DMS79 treated with DMSO at 0.1 percent for 48 hours (cell line): ENCODE results near the gene FARP2.
"Not testable (repeated sequence)": the region's sequence is repeated elsewhere in the genome, so short reads cannot be mapped to it uniquely, and the experiment has no call there.

ENCODE experiments used
- DNase-seq: peaks from one replicate; lab custom pipeline; 2025; lab: John Stamatoyannopoulos, UW

The FARP2 gene, protein sequence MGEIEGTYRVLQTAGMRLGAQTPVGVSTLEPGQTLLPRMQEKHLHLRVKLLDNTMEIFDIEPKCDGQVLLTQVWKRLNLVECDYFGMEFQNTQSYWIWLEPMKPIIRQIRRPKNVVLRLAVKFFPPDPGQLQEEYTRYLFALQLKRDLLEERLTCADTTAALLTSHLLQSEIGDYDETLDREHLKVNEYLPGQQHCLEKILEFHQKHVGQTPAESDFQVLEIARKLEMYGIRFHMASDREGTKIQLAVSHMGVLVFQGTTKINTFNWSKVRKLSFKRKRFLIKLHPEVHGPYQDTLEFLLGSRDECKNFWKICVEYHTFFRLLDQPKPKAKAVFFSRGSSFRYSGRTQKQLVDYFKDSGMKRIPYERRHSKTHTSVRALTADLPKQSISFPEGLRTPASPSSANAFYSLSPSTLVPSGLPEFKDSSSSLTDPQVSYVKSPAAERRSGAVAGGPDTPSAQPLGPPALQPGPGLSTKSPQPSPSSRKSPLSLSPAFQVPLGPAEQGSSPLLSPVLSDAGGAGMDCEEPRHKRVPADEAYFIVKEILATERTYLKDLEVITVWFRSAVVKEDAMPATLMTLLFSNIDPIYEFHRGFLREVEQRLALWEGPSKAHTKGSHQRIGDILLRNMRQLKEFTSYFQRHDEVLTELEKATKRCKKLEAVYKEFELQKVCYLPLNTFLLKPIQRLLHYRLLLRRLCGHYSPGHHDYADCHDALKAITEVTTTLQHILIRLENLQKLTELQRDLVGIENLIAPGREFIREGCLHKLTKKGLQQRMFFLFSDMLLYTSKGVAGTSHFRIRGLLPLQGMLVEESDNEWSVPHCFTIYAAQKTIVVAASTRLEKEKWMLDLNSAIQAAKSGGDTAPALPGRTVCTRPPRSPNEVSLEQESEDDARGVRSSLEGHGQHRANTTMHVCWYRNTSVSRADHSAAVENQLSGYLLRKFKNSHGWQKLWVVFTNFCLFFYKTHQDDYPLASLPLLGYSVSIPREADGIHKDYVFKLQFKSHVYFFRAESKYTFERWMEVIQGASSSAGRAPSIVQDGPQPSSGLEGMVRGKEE

DNA sequence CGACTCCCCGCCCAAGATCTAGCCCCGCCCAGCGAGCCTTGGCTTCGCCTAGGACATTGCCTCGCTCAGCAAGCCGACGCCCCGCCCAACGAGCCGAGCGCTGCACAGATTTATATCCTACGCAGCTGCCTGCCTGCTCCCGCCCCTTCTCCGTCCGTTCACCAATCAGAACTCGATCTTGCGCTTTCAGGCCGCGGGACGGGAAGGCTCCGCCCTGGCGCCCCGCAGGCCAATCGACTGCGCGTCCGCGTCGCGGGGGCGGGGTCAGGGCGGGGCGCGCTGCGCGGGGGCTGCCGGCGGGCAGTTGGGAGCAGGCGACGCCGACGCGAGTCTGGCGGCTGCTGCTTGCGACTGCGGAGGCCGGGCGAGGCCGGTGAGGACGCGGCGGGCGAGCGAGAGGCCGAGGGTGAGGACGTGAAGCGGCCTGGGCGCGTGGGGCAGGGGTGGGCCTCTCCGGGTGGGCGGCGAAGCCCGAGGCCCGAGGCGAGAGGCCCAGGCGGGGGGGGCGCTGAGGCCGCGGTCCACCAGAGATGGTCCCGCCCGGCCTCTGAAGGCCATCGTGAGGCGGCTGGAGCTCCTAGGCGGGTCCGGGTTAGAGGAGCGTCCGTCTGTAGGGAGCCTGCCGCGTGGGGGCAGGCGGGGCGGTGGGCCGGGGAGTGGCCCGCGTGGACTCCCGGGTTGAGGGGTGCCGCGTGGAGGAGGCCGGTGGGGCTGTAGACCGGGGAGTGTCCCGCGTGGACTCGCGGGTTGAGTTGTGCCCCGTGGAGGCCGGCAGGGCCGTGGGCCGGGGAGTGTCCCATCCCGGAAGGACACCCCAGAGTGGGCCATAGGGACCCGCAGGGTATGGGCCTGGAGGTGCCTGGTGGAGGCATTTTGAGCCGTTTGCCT is at the start of gene FARP2:
Gene FARP2 (plus strand): TSS at position 303 of the 888 bp plus-strand sequence. CDS start 16,823 bp downstream, outside the sequence.
- peak; percentile 96 for DNase-seq

GRCh38 chr2:241307055-241307454 is 49.0 kb upstream of the FARP2 start:
- DNase-seq = no peak

DNA sequence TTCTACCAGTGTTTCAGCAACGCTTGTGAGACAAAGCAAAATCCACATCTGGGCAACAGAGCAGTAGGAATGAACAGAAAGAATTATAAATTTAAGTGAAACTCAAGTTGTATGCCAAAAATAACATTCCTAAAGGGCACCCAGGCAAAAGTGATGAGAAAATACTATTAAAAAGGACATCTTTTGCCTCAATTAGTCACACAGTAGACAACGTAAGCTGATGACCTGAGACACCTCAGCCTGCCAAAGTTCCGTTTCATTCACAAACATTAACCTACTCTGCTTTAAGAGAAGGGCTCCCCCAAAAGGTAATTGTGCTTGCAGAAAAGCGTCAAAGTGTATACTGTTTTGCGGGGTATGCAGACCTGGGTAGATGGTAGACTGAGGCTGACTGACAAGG is 47.8 kb upstream of the FARP2 start:
- DNase-seq = no peak

GRCh38 chr2:241308832-241309500 is 47.1 kb upstream of the FARP2 start:
- no peak for DNase-seq

DNA sequence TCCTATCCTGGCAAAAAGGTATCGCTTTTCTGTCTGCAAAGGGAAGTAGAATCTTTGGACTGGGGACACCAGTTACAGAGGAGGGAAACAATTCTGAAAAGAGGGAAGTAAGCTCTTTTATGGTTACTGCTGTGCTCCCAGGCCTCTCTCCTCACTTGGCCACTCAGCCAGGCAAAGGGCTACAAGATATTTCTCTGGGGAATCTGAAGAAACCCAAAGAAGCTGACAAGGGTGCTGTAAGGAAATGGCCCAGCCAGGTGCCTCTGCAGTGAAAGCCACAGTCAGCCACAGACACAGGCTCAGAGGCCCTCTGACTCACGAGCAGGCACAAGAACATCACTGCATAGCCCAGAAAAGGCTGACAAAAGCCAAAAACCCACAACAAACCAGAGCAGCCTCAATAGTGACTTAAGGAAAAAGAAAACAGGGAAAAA is 46.4 kb upstream of the FARP2 start:
- no peak for DNase-seq

- DNase-seq = no peak
Observed at GRCh38 chr2:241310917-241311566, 45.0 kb upstream of the FARP2 start.

DNA sequence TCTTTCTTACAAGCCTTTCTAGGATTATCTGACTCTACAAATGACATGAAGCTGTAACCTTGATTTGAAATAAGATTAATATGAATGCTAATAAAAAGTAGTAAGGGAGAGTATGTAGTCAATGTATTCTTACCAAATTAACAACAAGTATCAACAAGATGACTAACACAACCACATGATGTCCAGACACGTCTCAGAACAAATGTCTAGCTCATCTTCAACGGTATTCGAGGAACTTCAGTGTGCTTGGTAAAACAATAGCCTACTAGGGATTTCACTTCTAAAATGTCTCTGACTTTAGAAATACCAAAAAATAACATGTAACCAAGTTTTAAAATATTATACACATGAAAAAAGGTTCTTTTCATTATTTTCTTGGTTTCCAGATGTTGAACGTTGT is 44.0 kb upstream of the FARP2 start:
- no peak for DNase-seq

GRCh38 chr2:241313543-241314095 is 42.5 kb upstream of the FARP2 start:
- no peak for DNase-seq

GRCh38 chr2:241314226-241315092 is 41.6 kb upstream of the FARP2 start:
- DNase-seq = peak; percentile 35

DNA sequence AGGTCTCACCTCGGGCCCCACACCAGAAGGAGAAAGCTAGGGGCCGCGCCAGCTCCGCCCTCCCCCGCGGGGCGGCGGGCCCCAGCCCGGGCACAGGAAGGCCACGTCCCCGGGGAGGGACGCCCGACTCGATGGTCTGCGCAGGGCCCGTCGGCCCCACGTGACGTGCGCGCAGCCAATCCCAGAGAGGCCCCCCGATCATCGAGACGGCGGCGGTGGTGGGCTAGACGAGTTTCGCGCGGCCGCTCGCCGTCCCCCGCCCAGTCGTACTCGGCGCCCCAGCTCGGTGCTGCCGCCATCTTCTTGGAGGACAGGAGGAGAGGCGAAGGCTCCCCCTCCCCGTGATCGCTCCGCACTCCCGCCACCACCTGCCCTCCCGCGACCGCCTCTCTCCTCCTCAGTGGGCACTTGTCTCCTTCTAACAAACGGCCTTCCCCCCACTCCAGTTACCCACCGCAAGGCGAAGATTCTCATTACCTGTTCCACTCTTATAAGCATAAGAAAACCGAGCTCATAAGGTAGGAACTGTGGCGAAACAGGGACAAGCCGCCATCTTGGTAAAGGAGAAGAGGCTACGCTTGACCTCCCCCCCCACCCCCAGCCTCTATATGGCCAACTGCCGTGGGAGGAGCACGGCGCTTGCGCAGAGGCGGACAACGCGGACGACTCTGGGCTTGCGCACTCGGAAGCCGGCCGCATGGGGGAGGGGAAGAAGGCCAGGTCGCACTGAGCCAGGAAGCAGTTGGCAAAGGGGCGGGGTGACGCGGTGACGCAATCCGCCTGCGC is 40.8 kb upstream of the FARP2 start, which contains the start of gene HDLBP:
Gene HDLBP (minus strand): TSS at position 580 of the 786 bp plus-strand sequence. CDS start 48,803 bp downstream, outside the sequence.
- DNase-seq = peak; percentile 95

- DNase-seq = peak; percentile 72
Observed at GRCh38 chr2:241315879-241316631, 40.0 kb upstream of the FARP2 start, which contains the start of gene SEPTIN2. Gene SEPTIN2, plus strand, starts transcription at chr2:241315925. Its CDS starts 8,308 bp downstream, at chr2:241324233.

- DNase-seq = no peak
Observed at GRCh38 chr2:241316825-241317224, 39.3 kb upstream of the FARP2 start.

DNA sequence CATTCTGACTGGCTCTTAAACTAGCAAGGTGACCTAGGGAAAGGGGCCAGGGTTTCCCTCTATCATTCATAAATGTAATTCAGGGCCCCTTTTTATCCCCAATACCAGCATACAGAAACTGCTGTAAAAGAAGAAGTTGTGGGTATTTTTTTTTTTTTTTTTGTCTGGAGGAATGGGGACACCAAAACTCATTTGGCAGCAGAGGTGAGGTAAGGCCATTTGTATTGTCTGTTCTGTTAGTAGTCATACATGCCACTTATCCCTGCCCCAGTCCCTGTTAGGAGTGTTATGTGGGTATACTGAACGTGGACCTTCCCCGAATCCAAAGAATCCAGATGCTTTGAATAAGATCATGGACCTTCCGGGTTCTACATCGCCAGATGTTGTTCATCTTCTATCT is 38.7 kb upstream of the FARP2 start:
- DNase-seq = no peak

GRCh38 chr2:241318830-241319229 is 37.3 kb upstream of the FARP2 start:
- DNase-seq = not testable (repeated sequence)

- no peak for DNase-seq
Observed at GRCh38 chr2:241320394-241320793, 35.7 kb upstream of the FARP2 start.

DNA sequence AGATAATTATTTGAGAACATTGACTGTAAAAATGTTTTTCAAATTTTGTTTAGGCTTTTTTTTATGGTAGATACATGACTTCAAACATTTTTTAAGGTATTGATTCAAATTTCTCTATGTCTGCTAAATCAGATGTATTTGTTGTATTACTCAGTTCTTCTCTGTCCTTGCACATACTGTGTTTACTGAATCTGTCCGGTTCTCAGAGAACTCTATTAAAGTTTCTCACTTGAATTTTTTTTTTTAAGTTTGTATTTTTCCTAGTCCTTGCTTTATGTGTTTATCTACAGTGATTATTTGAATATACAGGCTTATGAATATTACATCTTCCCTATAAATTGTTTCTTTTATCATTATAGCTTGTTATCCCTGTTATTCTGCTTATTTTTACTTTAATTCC is 35.1 kb upstream of the FARP2 start:
- DNase-seq = no peak

DNA sequence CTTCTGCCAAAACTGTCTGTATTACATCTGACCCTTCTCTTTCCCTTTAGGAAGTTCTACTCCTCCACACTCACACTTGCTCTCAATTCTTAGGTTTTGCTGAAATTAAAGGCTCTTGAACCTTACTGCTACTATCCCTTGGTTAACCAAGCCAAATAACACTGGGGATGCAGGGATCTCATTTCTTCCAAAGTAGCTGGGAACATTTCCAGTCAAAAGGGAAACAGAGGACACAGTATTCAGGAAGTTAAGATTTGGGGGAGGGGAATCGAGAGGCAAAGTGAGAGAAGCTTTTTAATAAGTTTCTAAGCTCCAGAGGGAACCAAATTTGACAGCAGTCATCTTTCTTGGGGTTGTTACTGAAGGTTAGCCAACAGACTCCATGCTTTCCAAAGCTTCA is 34.2 kb upstream of the FARP2 start:
- DNase-seq = no peak
